GM19238 (cell line): Measurements from ENCODE around the gene MAP3K4.

Experiments used
- DNase-seq: peaks from one replicate; pipeline ENCODE4 v3.0.0; 2011; ENCODE audit warnings: low spot score; ENCODE audit not compliant: insufficient read length

Gene MAP3K4

DNA sequence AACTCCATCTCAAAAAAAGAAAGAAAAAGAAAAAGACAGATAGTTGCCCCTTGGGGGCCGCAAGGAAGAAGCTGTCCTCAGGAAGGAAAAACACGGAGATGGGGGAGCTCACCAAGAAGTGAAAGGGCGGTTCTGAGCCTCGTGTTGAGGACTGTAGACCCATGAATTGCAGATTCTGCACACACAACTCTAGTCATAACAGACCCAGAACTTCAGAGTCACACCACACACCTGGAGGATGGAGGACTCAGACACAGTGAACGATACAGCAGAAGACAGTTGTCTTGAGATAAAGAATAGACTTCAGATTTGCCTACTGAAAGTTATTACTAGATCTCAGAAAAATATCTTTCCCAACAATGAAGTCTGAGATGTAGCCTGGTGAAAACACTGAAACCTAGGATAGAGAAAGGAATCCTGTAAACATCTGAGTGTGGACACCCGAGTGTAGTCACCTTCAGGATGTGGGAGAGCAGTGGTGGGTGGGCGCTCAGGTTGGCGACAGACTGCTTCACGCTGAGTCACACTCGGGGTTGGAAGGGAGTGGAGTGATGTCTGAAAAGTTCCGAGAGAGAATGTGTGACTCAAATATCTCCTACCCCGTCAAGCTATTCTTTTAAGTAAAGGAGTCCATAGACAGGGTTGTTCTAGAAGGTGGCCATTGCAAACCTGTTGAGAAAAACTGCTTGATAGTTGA lies 88.1 kb downstream of the MAP3K4 start:
- no peak for DNase-seq

DNA sequence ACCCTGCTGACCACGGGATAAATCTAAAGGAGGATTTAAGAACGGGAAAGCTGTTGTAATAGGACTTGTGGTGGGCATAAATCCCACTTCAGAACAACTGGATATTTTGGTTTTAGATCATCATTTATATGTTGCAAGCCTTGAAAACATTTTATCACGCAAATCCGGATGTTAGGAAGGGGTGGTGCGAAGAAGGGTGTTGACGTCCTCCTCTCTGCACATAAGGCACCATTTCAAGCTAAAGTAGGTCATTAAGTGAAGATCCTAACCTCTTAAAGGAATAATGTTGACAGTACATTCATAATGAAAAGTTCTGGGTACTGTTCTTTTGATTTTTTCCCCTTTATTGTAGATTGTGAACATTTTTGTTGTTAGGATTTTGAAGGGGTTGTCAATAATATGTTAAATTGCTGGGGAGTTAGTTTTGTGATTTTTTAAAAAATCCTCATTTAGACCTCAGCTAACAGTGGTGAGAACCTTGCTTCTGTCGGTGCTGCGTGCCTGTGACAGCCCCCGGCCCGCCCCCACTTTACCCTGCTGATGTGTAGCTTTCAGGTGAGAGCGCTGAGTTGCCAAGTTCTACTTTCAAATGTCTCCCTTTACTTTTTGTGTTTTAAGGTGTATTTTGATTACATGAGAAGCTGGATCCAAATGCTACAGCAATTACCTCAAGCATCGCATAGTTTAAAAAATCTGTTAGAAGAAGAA lies 88.8 kb downstream of the MAP3K4 start:
- no peak for DNase-seq

- DNase-seq: no peak
Observed at GRCh38 chr6:161082215-161082614, 90.6 kb downstream of the MAP3K4 start.

DNA sequence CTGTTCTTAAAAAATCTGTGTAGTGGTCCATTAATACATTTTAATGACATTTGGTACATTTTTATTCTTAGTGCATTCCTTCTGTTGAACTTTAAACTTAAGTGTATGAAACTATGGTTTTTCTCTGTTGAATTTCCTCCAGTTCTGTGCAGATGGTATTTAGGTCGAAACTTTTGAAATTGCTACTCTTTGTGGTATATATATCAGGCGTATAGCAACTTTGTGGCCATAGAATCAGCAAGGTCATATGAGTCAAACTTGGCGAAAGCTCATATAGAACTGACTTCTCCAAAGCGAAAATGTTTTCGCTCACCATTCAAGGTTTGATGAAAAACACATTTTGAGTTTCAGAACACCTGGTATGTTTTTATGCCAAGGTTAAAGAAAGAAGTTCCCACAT lies 93.7 kb downstream of the MAP3K4 start:
- DNase-seq: no peak

DNA sequence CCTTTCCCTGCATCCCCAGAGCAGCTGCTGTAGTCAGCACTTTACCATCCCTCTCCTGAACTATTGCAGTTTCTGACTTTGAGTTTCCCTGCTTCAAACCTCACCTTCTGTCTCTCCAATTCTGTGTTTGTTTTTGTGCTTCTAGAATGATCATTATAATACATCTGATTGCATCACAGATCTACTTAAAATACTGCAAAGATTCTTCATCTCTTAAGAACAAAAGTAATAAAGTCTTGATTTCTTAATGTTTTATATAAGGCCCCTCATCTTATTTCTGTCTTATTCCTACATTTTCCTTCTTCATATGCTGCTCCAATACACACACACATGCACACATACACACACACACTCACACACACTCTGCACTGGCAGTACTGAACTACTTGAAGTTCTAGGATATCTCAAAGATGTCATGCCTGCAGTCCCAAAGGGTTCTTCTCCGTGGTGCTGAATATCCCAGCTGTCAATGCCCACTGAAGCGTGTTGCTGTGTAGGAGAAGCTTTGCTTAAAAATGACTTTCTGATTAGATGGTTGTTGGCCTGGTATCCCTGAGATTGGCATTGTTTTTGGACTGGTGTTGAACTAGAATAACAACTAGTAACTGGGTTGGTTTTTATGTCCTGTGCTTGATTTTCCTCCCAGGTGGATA lies 97.2 kb downstream of the MAP3K4 start:
- no peak for DNase-seq

DNA sequence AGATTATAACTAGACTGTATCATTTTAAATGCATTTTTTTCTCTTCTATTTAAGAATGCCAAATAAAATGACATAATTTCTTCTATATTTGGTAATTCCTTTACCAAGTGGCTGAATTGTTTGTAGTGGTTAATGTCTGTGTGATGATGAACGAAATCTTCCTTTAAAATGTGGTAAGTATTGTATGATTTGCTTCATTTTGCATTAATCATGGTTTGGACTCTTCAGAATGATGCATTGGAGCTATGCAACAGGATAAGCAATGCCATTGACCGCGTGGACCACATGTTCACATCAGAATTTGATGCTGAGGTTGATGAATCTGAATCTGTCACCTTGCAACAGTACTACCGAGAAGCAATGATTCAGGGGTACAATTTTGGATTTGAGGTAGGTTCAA lies 99.6 kb downstream of the MAP3K4 start:
- no peak for DNase-seq

DNA sequence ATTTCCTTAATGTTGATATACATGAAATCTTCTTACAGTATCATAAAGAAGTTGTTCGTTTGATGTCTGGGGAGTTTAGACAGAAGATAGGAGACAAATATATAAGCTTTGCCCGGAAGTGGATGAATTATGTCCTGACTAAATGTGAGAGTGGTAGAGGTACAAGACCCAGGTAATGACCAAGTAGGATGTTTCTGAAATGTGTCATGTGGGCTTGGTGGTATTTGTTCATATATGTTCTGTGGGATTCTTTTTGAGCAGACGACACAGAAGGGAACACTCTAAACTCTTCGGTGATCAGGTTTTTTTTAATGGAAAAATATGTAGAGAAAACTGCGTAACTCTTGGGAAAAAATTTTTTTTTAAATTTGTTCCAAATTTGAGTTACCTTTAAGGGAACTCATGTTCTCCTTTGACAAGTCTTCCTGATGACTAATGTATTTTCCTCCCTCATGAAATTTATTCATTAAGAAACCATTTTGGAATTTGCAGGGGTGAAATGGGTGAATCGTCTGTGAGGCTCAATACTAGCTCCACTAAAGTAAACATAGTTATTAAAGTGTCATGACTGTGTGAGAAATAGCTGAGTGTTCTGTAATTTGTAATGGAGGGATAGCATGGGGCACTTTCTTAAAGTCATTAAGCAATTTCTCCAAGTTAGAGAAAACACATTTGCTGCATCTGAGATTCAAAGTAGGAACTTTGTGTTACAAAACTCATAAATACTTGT lies 100.6 kb downstream of the MAP3K4 start:
- DNase-seq: no peak

DNA sequence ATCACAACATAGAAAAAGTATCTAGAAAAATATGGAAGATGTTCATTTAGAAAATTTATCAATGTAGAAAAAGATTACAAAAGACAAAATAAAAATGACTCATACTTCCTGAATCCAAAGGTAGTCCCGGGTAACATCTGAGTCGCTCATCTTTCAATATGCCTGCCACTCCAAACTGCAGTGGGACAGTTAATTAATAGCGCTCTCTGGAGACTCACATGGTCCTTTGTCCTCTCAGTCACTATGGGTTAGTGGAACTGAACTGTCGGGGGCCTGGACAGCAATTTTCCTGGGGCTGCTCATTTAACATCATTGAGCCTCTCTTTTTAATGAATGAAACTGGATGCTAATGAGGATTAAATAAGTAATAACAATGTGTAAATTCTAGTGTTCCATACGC lies 103.4 kb downstream of the MAP3K4 start:
- no peak for DNase-seq

DNA sequence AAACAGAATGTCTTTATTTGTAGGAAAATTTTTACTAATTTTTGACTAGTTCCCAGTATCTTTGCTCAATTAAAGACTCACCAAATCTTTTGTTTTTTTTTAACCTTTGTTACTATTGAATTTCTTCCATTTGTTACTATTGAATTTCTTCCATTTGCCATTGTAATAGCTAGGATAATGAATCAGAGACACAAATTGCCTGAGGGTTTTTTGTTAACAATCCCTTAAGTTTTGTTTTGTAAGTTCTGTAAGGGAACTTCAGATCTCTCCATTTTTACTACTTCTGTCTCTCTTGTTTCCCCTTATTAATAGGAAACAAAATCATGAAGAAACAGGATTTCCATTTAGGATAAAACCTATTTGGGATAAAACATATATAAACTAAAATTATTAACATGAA lies 104.3 kb downstream of the MAP3K4 start:
- DNase-seq: no peak

GRCh38 chr6:161100072-161100471 lies 108.5 kb downstream of the MAP3K4 start:
- no peak for DNase-seq

GRCh38 chr6:161101517-161101916 lies 109.9 kb downstream of the MAP3K4 start:
- DNase-seq: no peak

GRCh38 chr6:161103475-161103874 lies 111.9 kb downstream of the MAP3K4 start:
- no peak for DNase-seq

DNA sequence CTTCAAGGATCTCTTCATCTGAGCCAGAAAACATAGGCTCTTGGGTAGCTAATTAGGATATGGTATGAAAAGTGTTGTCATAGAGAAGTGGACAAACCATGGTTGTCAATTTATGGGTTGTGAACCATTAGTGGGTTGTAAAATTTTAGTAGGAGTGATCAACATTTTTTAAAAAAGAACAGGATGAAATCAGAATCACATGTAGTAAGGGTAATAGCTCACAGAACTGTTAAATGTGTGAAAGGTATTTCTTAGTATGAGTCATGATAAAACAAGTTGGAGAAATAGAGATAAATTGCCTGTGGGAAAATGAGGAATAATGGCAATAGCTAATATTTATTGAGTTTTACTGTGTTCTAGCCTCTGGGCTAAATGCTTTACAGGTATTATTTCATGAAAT lies 113.4 kb downstream of the MAP3K4 start:
- DNase-seq: no peak

GRCh38 chr6:161105408-161105807 lies 113.8 kb downstream of the MAP3K4 start:
- no peak for DNase-seq

- no peak for DNase-seq
Observed at GRCh38 chr6:161107779-161108730, 116.5 kb downstream of the MAP3K4 start.

GRCh38 chr6:161108916-161109315 lies 117.3 kb downstream of the MAP3K4 start:
- no peak for DNase-seq

- no peak for DNase-seq
Observed at GRCh38 chr6:161109366-161109765, 117.8 kb downstream of the MAP3K4 start.

DNA sequence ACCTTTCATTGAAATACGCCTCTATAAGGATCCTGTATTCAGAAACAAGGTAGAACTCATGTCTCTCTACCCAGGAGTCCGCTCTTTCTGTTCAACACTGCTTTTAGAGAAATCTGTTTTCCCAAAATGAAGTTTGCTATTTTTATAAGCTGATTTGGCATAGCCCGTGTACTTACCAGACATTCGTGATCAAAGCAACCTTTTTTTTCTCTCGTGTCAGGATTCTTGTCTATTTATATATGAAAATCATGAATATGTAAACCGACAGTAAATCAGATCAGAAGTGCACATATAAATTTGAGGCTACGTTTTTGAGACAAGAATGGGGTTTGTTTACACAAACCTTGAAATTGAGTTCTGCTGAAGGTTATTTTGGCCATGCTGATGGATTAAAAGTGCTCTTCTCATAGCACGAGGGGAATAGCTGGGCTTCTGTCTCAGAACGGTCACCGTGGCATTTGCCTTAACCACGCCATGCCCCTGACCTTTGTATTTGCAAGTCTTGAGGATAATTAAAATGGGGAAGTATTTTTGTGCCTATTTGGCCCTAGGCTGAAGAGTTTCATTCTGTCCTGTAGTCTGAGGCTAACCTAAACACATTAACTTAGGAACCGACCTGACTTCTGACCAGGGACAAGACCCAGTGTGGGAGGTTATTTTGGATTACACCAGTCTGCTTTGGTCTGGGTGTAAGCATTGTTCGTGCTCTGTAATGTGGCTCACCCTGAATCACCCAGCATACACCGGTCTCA lies 118.6 kb downstream of the MAP3K4 start:
- DNase-seq: no peak

DNA sequence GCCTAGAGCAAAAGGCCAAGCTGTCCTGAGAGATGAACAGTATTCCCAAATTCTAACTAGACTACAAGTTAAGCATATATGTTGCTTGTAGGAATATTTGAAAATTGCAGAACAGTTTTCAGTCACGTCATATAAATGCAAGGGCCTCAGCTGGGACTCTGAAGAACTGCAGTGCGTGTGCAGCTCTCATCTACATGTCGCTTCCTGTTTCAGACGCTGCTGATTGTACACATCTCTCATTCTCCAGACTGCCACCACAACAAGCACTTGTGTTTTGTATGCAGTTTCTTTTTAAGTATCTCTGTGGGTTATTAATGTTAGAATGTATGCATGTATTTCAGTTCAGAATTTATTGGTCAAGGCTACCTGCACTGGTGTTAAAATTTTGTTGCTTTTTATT lies 119.7 kb downstream of the MAP3K4 start:
- DNase-seq: no peak

DNA sequence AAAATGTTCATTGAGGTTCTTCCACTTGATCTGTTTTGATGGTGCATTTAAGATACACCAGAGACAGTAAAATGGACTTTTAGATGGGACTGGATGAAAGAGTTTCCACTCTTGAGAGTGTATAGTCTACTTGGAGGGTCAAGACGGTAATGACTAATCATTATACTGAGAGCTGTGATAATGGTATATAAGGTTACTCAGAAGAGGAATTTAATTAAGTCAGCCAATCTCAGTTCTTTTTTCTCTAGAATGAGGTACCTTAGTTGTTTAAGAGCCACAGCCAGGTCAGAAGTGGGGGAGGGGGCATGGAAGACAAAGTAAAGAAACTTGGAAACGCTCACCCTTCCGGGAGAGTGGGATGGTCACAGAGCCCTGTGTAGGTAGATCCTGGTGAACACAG lies 123.9 kb downstream of the MAP3K4 start:
- no peak for DNase-seq
